NAMALWA (cell line): ENCODE results near the gene KRTDAP.

ENCODE experiments used
- DNase-seq: peaks from one replicate; pipeline ENCODE4 v3.0.0-alpha.2; 2015; ENCODE audit warnings: low spot score

KRTDAP gene

DNA sequence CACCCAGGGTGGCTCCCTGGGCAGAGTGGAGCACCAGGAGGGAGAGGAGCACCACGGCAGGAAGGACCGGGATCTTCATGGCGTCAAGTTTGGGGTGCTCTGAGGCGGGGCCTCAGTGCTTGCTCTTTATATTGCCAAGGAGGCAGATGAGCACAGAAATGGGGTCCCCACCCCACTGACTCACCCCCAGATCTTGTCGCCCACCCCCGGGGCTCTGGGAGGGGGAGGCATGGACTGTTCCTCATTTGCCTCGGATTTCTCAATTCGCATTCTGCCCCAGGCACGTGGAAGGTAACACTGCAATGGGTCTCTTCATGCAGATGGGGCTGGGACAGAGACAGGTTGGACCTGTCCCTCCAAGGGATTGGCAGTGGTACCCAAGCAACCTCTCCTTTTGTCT lies at the start of gene KRTDAP:
KRTDAP (minus strand) TSS at position 101 of the 400 bp plus-strand sequence; CDS start at position 79, 22 bp downstream.
- DNase-seq = no peak

DNA sequence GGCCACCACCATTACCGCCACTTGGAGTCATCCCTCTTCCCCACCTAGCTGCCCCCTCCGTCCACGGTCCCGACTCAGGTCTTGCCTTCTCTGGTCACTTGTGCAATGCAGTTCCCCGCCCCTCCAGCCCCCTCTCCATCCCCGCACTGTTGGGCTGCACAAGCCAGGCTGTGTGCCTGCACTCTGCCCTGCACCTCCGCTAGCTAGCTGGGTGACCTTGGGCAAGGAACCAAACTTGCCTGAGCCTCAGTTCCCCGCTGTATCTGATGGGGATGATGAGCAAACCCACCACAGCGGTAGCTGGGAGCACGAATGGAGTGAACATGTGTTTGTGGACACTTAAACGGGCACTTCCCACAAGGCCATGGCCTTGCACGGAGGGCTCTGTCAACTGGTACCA lies 49.6 kb upstream of the KRTDAP start:
- DNase-seq = no peak

- DNase-seq = no peak
Measured at GRCh38 chr19:35539314-35539713, 49.0 kb upstream of the KRTDAP start.

GRCh38 chr19:35534803-35535480 lies 44.7 kb upstream of the KRTDAP start:
- DNase-seq = no peak

DNA sequence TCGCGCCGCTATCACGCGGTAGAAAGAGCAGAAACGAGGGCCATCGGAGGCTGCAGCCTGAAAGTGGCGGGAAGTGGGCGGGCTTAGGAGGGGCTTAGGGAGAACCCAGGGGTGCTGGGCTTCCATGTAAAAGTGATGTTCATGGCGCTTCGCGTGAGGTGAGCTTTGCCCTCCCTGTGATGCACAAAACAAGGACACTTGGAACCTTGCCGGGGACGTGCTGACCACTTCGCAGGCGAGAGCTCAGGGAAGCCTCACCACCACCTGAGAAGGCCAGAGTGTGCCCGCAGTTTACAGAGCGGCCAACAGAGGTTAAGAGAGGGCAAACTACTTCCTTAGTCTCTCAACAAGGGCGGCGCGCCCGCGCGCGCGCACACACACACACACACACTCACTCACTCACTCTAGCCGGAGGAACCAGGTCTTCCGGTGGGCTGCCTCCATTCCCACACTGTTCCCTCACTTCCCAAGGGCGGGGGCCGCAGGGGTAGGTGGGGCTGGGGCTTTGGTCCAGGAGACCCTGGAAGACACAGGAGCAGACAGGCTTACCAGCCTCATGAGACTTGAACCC lies 43.6 kb upstream of the KRTDAP start:
- DNase-seq = no peak

DNA sequence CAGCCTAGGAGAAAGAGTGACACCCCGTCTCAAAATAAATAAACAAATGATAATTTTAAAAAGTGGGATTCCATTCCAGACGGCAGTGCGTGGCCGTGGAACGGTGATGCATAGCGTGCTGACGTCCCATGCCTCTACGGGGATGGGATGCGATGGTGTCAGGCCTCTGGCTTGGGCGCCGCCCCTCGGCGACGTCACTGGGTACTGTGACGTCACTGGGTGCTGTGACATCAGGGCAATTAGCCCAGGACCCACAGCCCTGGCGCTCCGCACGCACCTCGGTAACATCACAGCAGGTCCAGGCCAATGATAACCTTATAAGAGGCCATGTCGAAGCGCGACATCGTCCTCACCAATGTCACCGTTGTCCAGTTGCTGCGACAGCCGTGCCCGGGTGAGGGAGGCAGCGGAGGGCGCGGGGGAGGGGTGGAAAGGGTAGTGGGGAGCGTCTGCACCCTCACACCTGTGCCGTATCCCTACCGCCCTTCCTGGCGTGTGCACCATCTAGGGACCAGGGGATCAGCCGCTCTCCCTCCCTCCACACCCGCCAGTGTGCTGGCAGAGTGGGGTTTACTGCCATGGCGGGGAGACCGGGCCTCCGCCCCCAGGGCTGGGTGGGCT lies 43.0 kb upstream of the KRTDAP start, which contains the start of gene GAPDHS:
GAPDHS (plus strand) TSS at position 256 of the 621 bp plus-strand sequence; CDS start at position 328, 72 bp downstream.
- no peak for DNase-seq

DNA sequence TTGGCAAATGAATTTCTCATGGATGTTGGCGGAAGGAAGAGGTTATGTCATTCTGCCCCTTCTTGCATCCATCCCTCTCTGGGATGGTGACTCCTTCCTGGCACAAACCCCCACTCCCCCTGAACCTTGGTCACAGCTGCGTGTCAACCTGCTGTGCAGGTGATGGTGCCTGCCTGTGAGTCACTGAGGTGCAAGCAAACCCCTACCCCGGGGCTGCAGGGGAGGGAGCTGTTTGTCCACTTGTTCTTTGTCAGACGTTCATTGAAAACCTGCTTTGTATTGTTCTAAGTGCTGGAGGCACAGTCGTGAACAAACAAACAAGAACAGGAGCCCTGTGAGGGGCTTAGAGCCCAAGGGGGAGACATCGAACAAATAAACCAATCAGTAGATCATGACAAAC lies 41.0 kb upstream of the KRTDAP start:
- DNase-seq = no peak

DNA sequence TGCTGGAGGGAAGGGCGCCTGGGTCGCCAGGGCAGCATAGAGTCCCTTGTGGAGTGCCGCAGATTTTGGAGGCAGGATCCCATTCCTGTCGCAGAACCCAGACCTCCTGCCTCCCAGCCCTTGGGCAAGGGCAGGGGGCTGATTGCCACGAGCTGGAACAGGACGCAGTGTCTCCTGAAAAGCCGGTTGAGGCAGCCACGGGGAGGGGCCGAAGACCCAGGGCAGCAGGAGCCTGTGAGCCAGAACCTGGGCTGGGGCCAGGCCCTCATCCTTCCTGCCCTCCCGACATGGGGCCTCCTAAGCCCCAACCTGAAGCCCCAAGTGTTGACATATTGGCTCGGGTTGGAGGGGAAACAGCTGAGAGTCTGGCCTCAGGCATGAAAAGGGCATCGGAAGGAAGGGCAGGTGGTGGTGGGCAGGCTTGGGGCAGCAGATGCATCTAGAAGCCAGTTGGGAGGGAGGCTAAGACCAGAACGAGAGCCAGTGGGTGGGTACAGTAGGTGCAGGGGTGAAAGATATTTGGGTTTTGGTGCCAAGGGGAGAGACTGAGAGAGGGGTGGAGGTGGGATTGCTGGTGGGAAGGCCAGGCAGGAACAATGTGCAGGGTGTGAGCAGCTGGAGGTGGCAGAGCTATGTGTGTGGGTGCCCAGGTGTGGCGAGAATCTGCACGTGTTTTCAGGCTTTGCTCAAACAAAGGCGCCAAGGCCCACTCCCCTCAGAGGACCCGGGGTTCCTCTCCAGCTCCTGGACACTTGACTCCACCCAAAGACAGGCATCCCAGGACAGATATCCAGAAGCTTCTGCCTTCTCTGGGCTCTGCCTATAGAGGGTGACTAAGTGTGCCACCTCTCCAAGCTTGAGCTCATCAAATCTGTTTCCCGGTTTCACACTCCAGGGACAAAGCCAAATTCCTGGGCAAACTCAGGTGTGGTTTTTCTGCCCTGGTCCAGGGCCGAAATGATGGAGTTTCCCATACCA lies 39.3 kb upstream of the KRTDAP start:
- DNase-seq = no peak

- no peak for DNase-seq
Measured at GRCh38 chr19:35528218-35529038, 38.2 kb upstream of the KRTDAP start, which contains the start of gene SBSN. SBSN (minus strand) TSS chr19:35528311; CDS start chr19:35528281, 30 bp downstream.

GRCh38 chr19:35525873-35526272 lies 35.6 kb upstream of the KRTDAP start:
- no peak for DNase-seq

- no peak for DNase-seq
Measured at GRCh38 chr19:35524181-35524837, 34.0 kb upstream of the KRTDAP start.

DNA sequence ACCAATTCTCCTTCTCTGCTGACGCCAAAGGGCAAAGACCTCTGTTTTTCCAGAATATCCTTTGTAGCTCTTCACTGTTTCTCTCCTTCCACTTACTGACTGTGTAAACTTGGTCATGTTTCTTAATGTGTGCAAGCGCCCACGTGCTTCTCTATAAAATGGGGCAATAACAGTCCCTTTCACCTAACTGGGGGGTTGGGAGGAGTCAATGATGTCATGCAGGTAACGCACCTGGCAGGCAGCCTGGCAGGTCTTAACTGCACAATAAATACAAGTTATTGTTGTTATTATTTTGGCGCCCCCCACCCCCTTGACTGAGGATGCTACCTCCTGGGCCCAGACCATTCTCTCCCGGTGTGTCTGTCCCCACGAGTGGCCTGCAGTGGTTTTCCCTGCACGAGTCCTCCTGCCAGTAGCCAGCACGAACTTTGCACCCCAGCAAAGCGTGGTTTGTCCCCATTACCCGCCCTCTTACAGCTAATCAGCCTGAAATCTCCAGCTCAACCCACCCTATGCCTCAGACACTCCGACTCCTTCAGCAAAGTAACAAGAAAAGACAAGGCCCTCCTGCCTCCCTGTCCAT lies 32.6 kb upstream of the KRTDAP start:
- no peak for DNase-seq

- DNase-seq = no peak
Measured at GRCh38 chr19:35521124-35521743, 31.0 kb upstream of the KRTDAP start.

DNA sequence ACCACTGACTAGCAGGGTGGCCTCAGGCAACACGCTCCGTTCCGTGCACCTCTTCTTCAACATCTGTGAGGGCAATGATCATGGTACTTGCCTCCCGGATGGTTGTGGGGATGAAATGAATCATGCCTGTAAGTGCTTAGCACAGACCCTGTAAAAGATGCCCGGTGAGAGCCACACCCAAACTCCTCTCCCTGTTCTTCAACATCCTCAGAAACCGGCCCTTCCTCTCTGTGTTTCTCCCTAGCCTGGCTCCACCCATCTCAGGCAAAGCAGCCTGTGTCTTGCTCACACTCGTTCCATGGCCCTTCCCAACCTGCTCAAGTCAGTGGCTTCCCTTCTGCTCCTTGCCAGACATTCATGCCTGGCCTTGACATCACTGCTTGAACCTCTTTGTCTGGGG lies 29.0 kb upstream of the KRTDAP start:
- no peak for DNase-seq

- DNase-seq = no peak
Measured at GRCh38 chr19:35518313-35518712, 28.0 kb upstream of the KRTDAP start.

GRCh38 chr19:35517342-35517741 lies 27.1 kb upstream of the KRTDAP start:
- DNase-seq = no peak

DNA sequence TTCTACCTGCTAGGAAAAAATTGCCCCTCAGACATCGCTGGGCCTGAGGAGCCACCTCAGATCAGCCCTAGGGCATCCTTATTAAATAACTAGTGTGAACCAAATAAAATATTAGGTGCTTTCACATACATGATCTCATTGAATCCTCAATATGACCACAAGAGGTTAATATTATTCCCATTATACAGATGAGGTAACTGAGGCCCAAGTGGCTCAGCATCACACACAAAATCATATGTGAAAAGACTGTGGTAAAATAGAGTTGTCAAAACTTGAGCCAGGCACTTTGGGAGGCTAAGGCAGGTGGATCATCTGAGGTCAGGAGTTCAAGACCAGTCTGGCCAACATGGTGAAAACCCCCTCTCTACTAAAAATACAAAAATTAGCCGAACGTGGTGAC lies 26.0 kb upstream of the KRTDAP start:
- DNase-seq = no peak

DNA sequence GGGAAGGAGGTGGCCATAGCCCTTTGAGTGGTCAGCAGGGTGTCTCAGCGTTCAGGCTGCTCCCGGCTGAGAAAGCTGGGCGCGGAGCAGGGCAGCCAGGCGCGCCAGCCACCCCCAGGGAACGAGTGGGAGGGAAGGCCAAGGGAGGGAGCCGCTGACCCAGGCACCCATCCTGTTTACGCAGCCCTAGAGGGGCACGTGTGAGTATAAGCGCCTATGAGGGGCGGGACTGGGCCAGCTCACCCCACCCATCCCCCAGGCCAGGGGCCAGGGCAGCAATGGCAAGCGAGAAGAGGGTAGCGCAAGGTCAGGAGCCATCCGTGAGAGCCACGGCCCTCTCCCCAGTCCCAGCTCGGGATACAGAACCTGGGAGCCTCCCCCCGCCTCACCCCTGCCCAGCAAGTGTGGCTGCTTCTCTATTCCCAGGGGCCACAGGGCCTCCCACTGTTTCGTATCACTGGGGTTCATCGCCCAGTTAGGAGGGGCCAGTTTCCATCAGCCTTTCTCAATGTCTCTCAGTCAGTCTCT lies 24.1 kb upstream of the KRTDAP start:
- DNase-seq = no peak

DNA sequence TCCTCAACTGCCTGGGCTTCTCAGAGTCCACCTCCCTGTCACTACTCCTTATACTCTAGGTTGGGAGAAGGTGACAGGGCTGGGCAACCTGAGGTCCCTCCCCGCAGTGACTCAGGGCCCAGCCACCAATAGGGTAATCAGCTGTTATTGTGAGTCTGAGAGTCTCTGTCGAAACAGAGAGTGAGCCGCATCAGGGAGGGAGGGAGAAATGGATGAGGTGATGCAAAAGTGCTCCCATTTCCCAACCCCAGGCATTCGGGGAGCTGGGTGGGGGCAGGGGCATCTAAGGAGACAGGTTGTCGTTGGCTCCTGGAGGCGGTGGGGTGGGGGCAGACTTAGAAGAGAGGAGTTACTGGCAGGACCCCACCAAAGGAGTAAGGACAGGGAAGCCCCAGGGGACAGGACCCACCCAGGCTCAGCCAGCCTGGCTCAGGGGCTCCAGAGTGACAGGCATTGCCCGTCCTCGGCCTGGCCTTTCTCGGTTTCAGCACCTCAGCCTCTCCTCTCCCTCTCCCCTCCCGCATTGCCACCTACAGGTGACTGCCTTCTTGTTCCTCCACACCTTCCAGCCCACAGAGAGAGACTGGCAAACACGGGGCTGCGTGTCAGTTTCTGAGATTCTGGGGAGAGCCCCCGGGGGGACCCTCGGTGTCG lies 23.5 kb upstream of the KRTDAP start, which contains the start of gene DMKN:
DMKN (minus strand) TSS at position 22 of the 654 bp plus-strand sequence. CDS start 174 bp downstream, outside the sequence.
- DNase-seq = no peak
